ENCODE data around the gene DCC.

DNA sequence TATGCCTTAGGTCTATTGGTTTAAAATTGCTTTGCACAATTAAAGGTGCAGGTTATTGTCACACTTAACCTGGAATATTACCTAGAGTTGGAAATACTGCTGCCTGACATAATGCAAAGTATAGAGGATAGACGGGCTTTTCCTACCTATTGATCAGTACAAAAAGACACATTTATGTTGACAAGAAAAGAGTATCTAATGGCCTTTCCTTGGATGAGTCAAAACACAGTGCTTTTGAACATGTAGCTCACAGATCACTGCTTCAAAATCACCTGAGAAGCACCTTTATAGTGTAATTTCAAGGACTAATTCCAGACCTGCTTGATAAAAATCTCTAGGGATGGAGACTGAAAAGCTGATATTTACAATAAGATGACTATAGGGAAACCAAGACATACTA, 262.8 kb downstream of the DCC start:
- TF ChIP-seq CTCF (conservative IDR thresholded peaks at IDR 0.05; ENCODE audit: low read length) (no peak), EZH2phosphoT487 (IDR thresholded peaks at IDR 0.05; ENCODE audit: borderline replicate concordance) (no peak)

All from Loucy (cell line).